OCI-LY7 (cell line): ENCODE results near the gene RBMXL2. TPM values are rescaled to one million over a fixed set of nuclear protein-coding genes. Genes with fewer than 3 reads are reported as not detected.
A peak's percentile ranks its signal among the peaks of the same experiment; 100 is the strongest.

ENCODE experiments used
- BruUV-seq: library from RNA; stranded (reverse); fragments of 400-500 nt; replicated peaks from 2 replicates; lab custom pipeline; 2021; lab: Mats Ljungman, UMichigan
- CTCF ChIA-PET: fragments of 300-600 bp; sonication (Branson Sonifier 250); formaldehyde crosslinking; loops from one replicate; lab custom pipeline; 2022; ENCODE audit warnings: antibody characterized with exemption; ENCODE audit not compliant: unreplicated experiment; lab: Charles Lee
- POLR2A ChIA-PET: fragments of 300-600 bp; sonication (Branson Sonifier 250); formaldehyde crosslinking; loops from one replicate; lab custom pipeline; 2022; ENCODE audit warnings: antibody characterized with exemption; lab: Charles Lee
- DNase-seq: peaks from one replicate; pipeline ENCODE4 v3.0.0-alpha.2; 2015; ENCODE audit warnings: low spot score
- H2AFZ ChIP-seq: fragments of 200-600 bp; sonication (generic), shearing (Covaris generic); 2 replicates; pipeline ENCODE4 v1.6.1; 2014; ENCODE audit warnings: mild to moderate bottlenecking, antibody characterized with exemption, low read length, moderate library complexity
- H3K27ac ChIP-seq: fragments of 200-600 bp; sonication (generic); 2 replicates; pipeline ENCODE4 v1.5.1; 2014; ENCODE audit warnings: mixed run types, low read depth, mild to moderate bottlenecking, moderate library complexity, low read length, inconsistent platforms; ENCODE audit not compliant: poor library complexity, severe bottlenecking
- H3K36me3 ChIP-seq: fragments of 200-600 bp; sonication (generic); 2 replicates; pipeline ENCODE4 v1.6.1; 2014; ENCODE audit warnings: mild to moderate bottlenecking, antibody characterized with exemption, low read length, moderate library complexity, mixed read lengths; ENCODE audit not compliant: insufficient read depth
- H3K4me1 ChIP-seq: fragments of 200-600 bp; sonication (generic); 2 replicates; pipeline ENCODE4 v1.5.1; 2014; ENCODE audit warnings: mild to moderate bottlenecking, low read length; ENCODE audit not compliant: insufficient read depth, poor library complexity, severe bottlenecking
- H3K4me2 ChIP-seq: fragments of 200-600 bp; sonication (generic); 2 replicates; pipeline ENCODE4 v1.6.1; 2014; ENCODE audit warnings: mild to moderate bottlenecking, low read length
- H3K4me3 ChIP-seq: fragments of 200-600 bp; sonication (generic); 2 replicates; pipeline ENCODE4 v1.5.1; 2014; ENCODE audit warnings: mild to moderate bottlenecking, low read depth, low read length; ENCODE audit not compliant: poor library complexity, severe bottlenecking
- H3K79me2 ChIP-seq: fragments of 200-600 bp; sonication (generic); 2 replicates; pipeline ENCODE4 v1.6.1; 2016; ENCODE audit warnings: low read depth, mild to moderate bottlenecking, low read length, moderate library complexity, mixed read lengths; ENCODE audit not compliant: insufficient read depth
- H3K9me2 ChIP-seq: fragments of 200-600 bp; sonication (generic); 2 replicates; pipeline ENCODE4 v1.6.1; 2016; ENCODE audit warnings: mild to moderate bottlenecking, low read length, mixed read lengths; ENCODE audit not compliant: insufficient read depth
- H3K9me3 ChIP-seq: fragments of 200-600 bp; sonication (generic); 2 replicates; pipeline ENCODE4 v1.6.1; 2014; ENCODE audit warnings: mild to moderate bottlenecking, mixed run types, low read length, mixed read lengths
- H4K20me1 ChIP-seq: fragments of 200-600 bp; sonication (generic); 2 replicates; pipeline ENCODE4 v1.6.1; 2014; ENCODE audit warnings: mild to moderate bottlenecking, antibody characterized with exemption, low read length, moderate library complexity, mixed read lengths; ENCODE audit not compliant: insufficient read depth
- EZH2phosphoT487 ChIP-seq: fragments of 200-600 bp; sonication (generic); IDR thresholded peaks from 2 replicates; pipeline ENCODE4 v1.6.1; 2018; ENCODE audit warnings: low read depth, borderline replicate concordance, mild to moderate bottlenecking, mixed run types, antibody characterized with exemption, low read length, moderate library complexity, mixed read lengths
- intact Hi-C: fragments of 100-400 bp; cut with micrococcal nuclease; formaldehyde crosslinking; loops from one replicate; pipeline ENCODE4 v1.10.0; 2022; ENCODE audit not compliant: unreplicated experiment
- total RNA-seq, 2 experiments: library from RNA; depleted of rRNA in 1 of 2; stranded (reverse); fragments of >200 nt in 1 of 2; shearing (Covaris generic) in 1 of 2; gene quantifications; 2 replicates each; pipeline ENCODE4 v1.2.3, GENCODE V29; 2014 to 2022
- TF ChIP-seq, protein P1 (sequence below): fragments of 200-600 bp; sonication (generic); conservative IDR thresholded peaks from 2 replicates; pipeline ENCODE4 v1.5.1; 2014; ENCODE audit warnings: mild to moderate bottlenecking, antibody characterized with exemption, low read length, moderate library complexity, mixed read lengths

Gene RBMXL2
- total RNA-seq, 2 experiments from 2014 or later: 2.3 to 2.7 TPM

DNA sequence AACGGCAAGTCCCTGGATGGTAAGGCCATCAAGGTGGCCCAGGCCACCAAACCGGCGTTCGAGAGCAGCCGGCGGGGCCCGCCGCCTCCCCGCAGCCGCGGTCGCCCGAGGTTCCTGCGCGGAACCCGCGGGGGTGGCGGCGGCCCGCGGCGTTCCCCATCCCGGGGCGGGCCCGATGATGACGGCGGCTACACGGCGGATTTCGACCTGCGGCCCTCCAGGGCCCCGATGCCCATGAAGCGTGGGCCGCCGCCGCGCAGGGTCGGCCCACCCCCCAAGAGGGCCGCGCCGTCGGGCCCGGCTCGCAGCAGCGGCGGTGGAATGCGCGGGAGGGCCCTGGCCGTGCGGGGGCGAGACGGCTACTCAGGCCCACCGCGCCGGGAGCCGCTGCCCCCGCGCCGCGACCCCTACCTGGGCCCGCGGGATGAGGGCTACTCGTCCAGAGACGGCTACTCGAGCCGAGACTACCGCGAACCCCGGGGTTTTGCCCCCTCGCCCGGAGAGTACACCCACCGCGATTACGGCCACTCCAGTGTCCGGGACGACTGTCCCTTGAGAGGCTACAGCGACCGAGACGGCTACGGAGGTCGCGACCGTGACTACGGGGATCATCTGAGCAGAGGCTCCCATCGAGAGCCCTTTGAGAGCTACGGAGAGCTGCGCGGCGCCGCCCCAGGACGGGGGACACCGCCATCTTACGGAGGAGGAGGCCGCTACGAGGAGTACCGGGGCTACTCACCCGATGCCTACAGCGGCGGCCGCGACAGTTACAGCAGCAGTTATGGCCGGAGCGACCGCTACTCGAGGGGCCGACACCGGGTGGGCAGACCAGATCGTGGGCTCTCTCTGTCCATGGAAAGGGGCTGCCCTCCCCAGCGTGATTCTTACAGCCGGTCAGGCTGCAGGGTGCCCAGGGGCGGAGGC is 792 bp downstream of the RBMXL2 start:
- Histone ChIP-seq H3K79me2 (no peaks in the 10 kb centered on the region), H3K9me3 (no peaks in the 10 kb centered on the region), H3K4me1 (no peaks in the 10 kb centered on the region), H4K20me1 (no peaks in the 10 kb centered on the region), H3K9me2 (no peaks in the 10 kb centered on the region), H2AFZ (no peak overlapping the region), H3K4me2 (no peak overlapping the region), H3K4me3 (no peak overlapping the region), H3K36me3 (peaks cover 21% of the 10 kb centered on the region), H3K27ac (no peak overlapping the region)
- intact Hi-C loops: loop anchor here (5.0 to 10.0 kb wide), 2 partner anchors 265 to 898 kb away; partner anchors contain the start of gene EIF3F
- no peak for TF ChIP-seq EZH2phosphoT487
- TF ChIP-seq, protein P1, sequence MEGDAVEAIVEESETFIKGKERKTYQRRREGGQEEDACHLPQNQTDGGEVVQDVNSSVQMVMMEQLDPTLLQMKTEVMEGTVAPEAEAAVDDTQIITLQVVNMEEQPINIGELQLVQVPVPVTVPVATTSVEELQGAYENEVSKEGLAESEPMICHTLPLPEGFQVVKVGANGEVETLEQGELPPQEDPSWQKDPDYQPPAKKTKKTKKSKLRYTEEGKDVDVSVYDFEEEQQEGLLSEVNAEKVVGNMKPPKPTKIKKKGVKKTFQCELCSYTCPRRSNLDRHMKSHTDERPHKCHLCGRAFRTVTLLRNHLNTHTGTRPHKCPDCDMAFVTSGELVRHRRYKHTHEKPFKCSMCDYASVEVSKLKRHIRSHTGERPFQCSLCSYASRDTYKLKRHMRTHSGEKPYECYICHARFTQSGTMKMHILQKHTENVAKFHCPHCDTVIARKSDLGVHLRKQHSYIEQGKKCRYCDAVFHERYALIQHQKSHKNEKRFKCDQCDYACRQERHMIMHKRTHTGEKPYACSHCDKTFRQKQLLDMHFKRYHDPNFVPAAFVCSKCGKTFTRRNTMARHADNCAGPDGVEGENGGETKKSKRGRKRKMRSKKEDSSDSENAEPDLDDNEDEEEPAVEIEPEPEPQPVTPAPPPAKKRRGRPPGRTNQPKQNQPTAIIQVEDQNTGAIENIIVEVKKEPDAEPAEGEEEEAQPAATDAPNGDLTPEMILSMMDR: no peak
- DNase-seq: no peak
- POLR2A ChIA-PET: no interaction called here
- no TSS peak for BruUV-seq
- CTCF ChIA-PET: no interaction called here

DNA sequence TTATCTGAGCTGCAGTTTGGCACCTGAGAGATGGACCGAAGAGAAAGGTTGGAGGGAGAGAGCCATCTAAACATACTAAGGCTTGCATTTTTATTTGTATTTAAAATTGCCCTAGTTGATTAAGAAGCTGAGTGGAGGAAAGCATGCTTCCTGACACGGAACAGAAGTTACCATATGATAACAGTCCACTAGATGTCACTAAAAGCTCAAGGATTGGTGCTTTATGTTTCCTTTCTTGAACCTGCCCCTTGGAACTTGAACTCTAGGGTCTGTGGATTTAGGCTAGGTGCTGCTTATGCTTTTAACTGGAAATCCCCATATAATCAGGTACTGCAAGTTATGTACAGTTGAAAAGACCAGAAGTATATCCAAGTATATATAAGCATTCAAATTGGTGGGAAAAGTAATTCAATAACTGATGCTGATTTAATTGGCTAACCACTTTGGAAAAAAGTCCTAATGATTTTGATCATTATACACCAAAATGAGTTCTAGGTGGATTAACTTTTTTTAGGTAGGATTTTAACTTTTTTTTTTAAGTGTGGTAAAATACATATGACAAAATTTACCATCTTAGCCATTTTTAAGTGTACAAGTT is 9.5 kb downstream of the RBMXL2 start:
- intact Hi-C loops: loop anchor here (2.0 to 10.0 kb wide), 3 partner anchors 256 to 596 kb away; no protein-coding TSS in a partner anchor
- Histone ChIP-seq H4K20me1 (no peaks in the 10 kb centered on the region), H2AFZ (no peak overlapping the region; the same call in 1 of the 2 replicates), H3K4me3 (no peak overlapping the region), H3K4me2 (no peak overlapping the region), H3K79me2 (no peaks in the 10 kb centered on the region), H3K36me3 (no peaks in the 10 kb centered on the region), H3K9me2 (no peaks in the 10 kb centered on the region), H3K27ac (no peak overlapping the region), H3K9me3 (no peaks in the 10 kb centered on the region), H3K4me1 (no peaks in the 10 kb centered on the region)
- no TSS peak for BruUV-seq
- ChIA-PET CTCF (interaction anchor here (1.0 kb wide), 1 partner anchor 344 kb away, joined by 3 read pairs; no protein-coding TSS in a partner anchor), POLR2A (interaction anchor here (0.6 to 1.2 kb wide), 3 partner anchors 12 to 343 kb away, joined by 3 to 4 read pairs (median 3); no protein-coding TSS in a partner anchor)
- TF ChIP-seq, protein P1: peak; percentile 88
- TF ChIP-seq EZH2phosphoT487: no peak
- DNase-seq: peak; percentile 76
